DND-41 (cell line): ENCODE data around the gene F10.

Experiments
- EZH2 ChIP-seq: IDR thresholded peaks from 3 replicates; pipeline ENCODE4 v1.6.1; 2012; ENCODE audit warnings: borderline replicate concordance, low read depth, mild to moderate bottlenecking, moderate library complexity, low read length, inconsistent platforms; ENCODE audit not compliant: severe bottlenecking
- TF ChIP-seq, protein P1 (sequence below): IDR thresholded peaks from 2 replicates; pipeline ENCODE4 v1.5.1; 2012; ENCODE audit warnings: borderline replicate concordance, low read length, moderate library complexity, mild to moderate bottlenecking; ENCODE audit not compliant: poor library complexity, severe bottlenecking; ENCODE audit errors: extremely low read depth

DNA sequence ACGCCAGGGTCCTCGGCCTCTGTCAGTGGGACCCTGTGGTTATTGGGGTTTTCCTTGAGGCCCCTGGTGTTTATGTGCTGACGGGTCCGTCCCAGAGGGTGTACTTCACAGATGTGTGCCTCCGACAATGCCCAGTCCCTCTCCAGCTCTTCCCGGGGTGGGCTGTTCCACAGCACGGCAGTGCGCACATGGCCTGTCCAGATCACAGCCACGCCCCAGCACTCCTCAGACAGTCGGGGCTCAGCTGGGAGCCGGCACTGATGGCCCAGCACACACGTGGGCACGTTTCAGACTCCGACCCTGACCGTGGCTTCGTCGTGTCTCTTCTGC lies 33.9 kb upstream of the F10 start:
- TF ChIP-seq, protein P1, sequence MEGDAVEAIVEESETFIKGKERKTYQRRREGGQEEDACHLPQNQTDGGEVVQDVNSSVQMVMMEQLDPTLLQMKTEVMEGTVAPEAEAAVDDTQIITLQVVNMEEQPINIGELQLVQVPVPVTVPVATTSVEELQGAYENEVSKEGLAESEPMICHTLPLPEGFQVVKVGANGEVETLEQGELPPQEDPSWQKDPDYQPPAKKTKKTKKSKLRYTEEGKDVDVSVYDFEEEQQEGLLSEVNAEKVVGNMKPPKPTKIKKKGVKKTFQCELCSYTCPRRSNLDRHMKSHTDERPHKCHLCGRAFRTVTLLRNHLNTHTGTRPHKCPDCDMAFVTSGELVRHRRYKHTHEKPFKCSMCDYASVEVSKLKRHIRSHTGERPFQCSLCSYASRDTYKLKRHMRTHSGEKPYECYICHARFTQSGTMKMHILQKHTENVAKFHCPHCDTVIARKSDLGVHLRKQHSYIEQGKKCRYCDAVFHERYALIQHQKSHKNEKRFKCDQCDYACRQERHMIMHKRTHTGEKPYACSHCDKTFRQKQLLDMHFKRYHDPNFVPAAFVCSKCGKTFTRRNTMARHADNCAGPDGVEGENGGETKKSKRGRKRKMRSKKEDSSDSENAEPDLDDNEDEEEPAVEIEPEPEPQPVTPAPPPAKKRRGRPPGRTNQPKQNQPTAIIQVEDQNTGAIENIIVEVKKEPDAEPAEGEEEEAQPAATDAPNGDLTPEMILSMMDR, result no peak
- no peak for TF ChIP-seq EZH2
